ENCODE measurements around the gene UTP25.
A peak's percentile ranks its signal among the peaks of the same experiment; 100 is the strongest.
"Not testable (repeated sequence)": the region's sequence is repeated elsewhere in the genome, so short reads cannot be mapped to it uniquely, and the experiment has no call there.

Gene UTP25

DNA sequence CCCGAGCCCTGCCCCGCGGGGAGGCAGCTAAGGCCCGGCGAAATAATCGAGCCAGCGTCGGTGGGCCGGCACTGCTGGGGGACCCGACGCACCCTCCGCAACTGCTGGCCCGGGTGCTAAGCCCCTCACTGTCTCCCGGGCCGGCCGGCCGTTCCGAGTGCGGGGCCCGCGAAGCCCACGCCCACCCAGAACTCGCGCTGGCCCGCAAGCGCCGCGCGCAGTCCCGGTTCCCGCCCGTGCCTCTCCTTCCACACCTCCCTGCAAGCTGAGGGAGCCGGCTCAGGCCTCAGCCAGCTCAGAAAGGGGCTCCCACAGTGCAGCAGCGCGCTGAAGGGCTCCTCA lies 61.3 kb downstream of the UTP25 start:
- TF ChIP-seq, protein P1, sequence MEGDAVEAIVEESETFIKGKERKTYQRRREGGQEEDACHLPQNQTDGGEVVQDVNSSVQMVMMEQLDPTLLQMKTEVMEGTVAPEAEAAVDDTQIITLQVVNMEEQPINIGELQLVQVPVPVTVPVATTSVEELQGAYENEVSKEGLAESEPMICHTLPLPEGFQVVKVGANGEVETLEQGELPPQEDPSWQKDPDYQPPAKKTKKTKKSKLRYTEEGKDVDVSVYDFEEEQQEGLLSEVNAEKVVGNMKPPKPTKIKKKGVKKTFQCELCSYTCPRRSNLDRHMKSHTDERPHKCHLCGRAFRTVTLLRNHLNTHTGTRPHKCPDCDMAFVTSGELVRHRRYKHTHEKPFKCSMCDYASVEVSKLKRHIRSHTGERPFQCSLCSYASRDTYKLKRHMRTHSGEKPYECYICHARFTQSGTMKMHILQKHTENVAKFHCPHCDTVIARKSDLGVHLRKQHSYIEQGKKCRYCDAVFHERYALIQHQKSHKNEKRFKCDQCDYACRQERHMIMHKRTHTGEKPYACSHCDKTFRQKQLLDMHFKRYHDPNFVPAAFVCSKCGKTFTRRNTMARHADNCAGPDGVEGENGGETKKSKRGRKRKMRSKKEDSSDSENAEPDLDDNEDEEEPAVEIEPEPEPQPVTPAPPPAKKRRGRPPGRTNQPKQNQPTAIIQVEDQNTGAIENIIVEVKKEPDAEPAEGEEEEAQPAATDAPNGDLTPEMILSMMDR (conservative IDR thresholded peaks at IDR 0.05), result no peak
- TF ChIP-seq ZFX (IDR thresholded peaks at IDR 0.05), result no peak
- H3K27ac ChIP-seq, result no peak overlapping the region

DNA sequence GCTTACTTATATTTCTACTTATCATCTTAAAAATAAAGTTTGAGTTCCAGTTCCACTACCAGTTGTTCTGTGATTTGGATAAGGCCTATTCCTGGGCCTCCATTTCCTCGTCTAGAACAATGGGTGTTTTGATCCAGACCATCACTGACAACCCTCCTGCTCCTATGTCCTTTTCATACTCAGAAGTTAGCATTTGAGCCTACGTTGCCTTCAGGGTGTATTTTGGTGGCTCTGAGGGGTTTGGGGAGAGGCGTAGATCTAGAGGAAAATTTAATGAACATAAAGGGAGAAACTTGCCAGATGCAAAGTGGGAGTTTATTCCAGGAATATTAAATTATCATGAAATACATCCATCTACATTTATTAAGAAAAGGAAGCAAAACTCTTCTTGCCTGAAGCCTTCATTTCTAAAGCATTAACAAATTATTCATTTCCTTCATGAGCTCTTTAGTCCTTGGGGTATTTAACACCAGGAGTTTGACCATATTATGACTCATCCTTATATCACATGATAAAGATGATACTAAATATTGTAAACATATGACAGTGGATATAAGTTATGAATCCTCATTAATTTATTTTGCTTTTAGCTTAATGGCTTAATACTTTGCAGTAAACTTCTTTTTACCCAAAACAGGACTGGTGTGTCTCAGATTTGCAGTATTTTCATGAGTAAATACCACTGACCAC lies 63.0 kb downstream of the UTP25 start:
- H3K27ac ChIP-seq, result no peak overlapping the region
- TF ChIP-seq ZFX (IDR thresholded peaks at IDR 0.05), result no peak
- TF ChIP-seq, protein P1 (conservative IDR thresholded peaks at IDR 0.05), result no peak

DNA sequence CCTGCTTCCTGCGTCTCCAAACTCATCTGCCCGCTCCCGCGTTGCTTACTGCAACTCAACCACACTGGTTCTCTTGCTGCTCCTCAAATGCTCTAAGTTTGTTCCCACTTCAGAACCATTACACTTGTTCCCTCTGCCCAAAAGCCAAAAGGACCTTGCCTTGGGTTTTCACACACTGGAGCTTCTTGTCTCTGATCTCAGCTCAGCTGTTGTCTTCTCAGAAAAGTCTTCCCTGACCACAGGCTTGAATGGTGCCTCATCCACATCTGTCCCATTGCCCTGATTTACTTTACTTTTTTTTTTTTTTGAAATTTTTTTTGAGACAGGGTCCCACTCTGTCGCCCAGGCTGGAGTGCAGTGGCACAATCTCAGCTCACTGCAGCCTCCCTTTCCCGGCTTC lies 66.0 kb downstream of the UTP25 start:
- H3K27ac ChIP-seq, result no peak overlapping the region

DNA sequence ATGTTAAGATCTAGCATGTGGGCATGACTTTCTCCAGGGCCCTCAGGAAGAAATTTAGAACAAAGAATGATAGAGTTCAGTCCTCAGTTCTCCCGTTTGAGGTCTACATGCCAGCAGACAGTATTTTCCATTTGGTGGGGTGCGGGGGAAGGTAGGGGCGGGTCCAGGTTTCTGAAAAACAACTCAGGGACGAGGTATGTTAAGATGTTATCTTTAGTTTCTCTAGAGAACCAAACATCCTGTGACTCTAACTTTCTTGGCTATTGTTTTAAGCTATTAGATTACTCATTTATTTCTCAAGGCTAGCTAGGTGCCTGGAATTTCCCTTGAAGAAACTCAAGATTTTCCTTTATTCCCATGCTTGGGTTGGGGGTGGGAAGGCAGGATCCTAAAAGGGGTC lies 67.9 kb downstream of the UTP25 start:
- no peak overlapping the region for H3K27ac ChIP-seq
- TF ChIP-seq, protein P1 (conservative IDR thresholded peaks at IDR 0.05), result no peak
- no peak for TF ChIP-seq ZFX (IDR thresholded peaks at IDR 0.05)

More for the DNA sequence above, 66.0 kb downstream of the UTP25 start:
- TF ChIP-seq, protein P1 (conservative IDR thresholded peaks at IDR 0.05), result no peak
- no peak for TF ChIP-seq ZFX (IDR thresholded peaks at IDR 0.05)

DNA sequence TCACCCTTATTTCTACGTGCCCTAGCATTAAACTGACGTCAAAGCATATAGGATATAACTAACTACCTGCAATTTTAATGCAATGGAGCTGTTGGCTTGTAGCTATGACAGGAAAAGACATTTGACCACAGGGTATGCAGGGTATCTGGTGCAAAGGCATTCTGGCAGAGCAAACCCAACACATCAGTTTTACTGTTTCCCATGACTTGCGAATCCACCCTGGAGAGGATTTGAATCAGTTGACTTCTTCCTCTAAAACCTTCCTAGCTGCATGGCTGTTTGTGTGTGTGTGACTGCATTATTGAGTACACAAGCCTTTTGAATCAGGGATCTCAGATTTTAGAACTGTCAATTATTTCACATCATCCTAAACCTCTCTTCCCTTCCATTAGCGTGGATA lies 68.6 kb downstream of the UTP25 start:
- no peak overlapping the region for H3K27ac ChIP-seq
- TF ChIP-seq, protein P1 (conservative IDR thresholded peaks at IDR 0.05), result no peak
- TF ChIP-seq ZFX (IDR thresholded peaks at IDR 0.05), result no peak

DNA sequence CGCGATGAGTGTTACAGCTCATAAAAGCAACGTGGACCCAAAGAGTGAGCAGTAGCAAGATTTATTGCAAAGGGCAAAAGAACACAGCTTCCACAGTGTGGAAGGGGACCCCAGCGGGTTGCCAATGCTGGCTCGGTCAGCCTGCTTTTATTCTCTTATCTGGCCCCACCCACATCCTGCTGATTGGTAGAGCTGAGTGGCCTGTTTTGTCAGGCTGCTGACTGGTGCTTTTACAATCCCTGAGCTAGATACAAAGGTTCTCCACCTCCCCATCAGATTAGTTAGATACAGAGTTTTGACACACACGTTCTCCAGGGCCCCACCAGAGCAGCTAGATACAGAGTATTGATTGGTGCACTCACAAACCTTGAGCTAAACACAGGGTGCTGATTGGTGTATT lies 70.5 kb downstream of the UTP25 start:
- not testable (repeated sequence) for H3K27ac ChIP-seq

DNA sequence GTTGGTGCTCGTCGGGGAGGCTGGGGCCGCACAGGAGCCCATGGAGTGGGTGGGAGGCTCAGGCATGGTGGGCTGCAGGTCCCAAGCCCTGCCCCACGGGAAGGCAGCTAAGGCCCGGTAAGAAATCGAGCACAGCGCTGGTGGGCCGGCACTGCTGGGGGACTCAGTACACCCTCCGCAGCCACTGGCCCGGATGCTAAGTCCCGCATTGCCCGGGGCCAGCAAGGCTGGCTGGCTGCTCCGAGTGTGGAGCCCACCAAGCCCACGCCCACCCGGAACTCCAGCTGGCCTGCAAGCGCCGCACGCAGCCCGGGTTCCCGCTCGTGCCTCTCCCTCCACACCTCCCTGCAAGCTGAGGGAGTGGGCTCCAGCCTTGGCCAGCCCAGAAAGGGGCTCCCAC lies 71.1 kb downstream of the UTP25 start:
- not testable (repeated sequence) for H3K27ac ChIP-seq

DNA sequence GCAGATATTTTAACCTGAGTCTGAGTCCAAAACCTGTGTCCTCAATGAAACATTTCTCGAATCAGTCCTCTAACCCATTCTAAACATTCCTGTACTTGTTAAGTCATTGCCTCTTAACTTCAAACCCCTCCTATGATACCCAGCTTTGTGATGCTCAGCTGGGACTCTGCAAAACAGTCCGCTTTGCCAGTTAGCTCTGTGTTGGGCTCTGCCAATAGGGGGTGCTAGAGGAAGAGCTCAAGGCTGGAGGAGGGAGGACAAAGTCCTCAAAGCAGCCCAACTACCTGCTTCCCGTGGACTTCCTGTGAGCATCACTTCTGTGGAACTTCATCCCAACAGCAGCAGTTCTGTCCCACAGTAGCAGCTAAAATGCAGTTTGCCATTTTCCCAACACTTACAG lies 72.2 kb downstream of the UTP25 start:
- TF ChIP-seq ZFX (IDR thresholded peaks at IDR 0.05), result no peak
- TF ChIP-seq, protein P1 (conservative IDR thresholded peaks at IDR 0.05), result peak; percentile 65

More for the DNA sequence above, 72.2 kb downstream of the UTP25 start:
- H3K27ac ChIP-seq, result no peak overlapping the region

Data from C4-2B (cell line).